HG02642 (cell line): Measurements from ENCODE around the gene FRAS1.
A peak's percentile ranks its signal among the peaks of the same experiment; 100 is the strongest.
"Not testable (repeated sequence)": the region's sequence is repeated elsewhere in the genome, so short reads cannot be mapped to it uniquely, and the experiment has no call there.

Experiments used
- ATAC-seq: cut with Tn5 transposase; IDR thresholded peaks from one replicate; pipeline ENCODE4 v1.9.1; 2021; ENCODE audit warnings: mild to moderate bottlenecking; ENCODE audit not compliant: unreplicated experiment, poor library complexity

The FRAS1 gene

GRCh38 chr4:78519962-78520361 is 462.8 kb downstream of the FRAS1 start:
- ATAC-seq = no peak

- ATAC-seq = no peak
Measured at GRCh38 chr4:78520808-78521226, 463.7 kb downstream of the FRAS1 start.

GRCh38 chr4:78524009-78524408 is 466.9 kb downstream of the FRAS1 start:
- no peak for ATAC-seq

- ATAC-seq = no peak
Measured at GRCh38 chr4:78525559-78525958, 468.4 kb downstream of the FRAS1 start.

- ATAC-seq = no peak
Measured at GRCh38 chr4:78527103-78527502, 470.0 kb downstream of the FRAS1 start.

GRCh38 chr4:78527555-78527954 is 470.4 kb downstream of the FRAS1 start:
- ATAC-seq = no peak

GRCh38 chr4:78528327-78528726 is 471.2 kb downstream of the FRAS1 start:
- no peak for ATAC-seq

GRCh38 chr4:78529569-78530209 is 472.6 kb downstream of the FRAS1 start:
- ATAC-seq = no peak

- ATAC-seq = no peak
Measured at GRCh38 chr4:78532046-78532445, 474.9 kb downstream of the FRAS1 start.

- ATAC-seq = no peak
Measured at GRCh38 chr4:78533854-78534253, 476.7 kb downstream of the FRAS1 start.

GRCh38 chr4:78534286-78534955 is 477.3 kb downstream of the FRAS1 start:
- no peak for ATAC-seq

GRCh38 chr4:78542373-78542772 is 485.2 kb downstream of the FRAS1 start:
- no peak for ATAC-seq

GRCh38 chr4:78543424-78544125 is 486.5 kb downstream of the FRAS1 start:
- no peak for ATAC-seq

GRCh38 chr4:78544678-78545077 is 487.6 kb downstream of the FRAS1 start:
- no peak for ATAC-seq

- no peak for ATAC-seq
Measured at GRCh38 chr4:78545275-78546246, 488.4 kb downstream of the FRAS1 start.

- not testable (repeated sequence) for ATAC-seq
Measured at GRCh38 chr4:78547899-78548298, 490.8 kb downstream of the FRAS1 start.

- not testable (repeated sequence) for ATAC-seq
Measured at GRCh38 chr4:78548889-78549288, 491.8 kb downstream of the FRAS1 start.

GRCh38 chr4:78551420-78552351 is 494.6 kb downstream of the FRAS1 start, which contains the start of gene ANXA3:
TSS of gene ANXA3 (plus strand) at chr4:78551770. CDS start at chr4:78554474, 2,704 bp downstream.
- ATAC-seq = peak; percentile 61

- no peak for ATAC-seq
Measured at GRCh38 chr4:78552389-78553042, 495.4 kb downstream of the FRAS1 start.
